B cell (primary cell): ENCODE measurements around the gene FGF18. TPM values are rescaled to one million over a fixed set of nuclear protein-coding genes. Genes with fewer than 3 reads are reported as not detected.

Source experiments
- ATAC-seq: fragments of 200-7000 bp; cut with Tn5 transposase; one replicate; pipeline ENCODE4 v1.10.0; 2021; ENCODE audit warnings: low read depth, mild to moderate bottlenecking, moderate number of reproducible peaks, moderate library complexity
- CTCF ChIA-PET: fragments of 350-600 bp; sonication (Branson Sonifier 250); formaldehyde crosslinking; loops from one replicate; lab custom pipeline; 2021; ENCODE audit warnings: antibody characterized with exemption, inconsistent platforms; lab: Charles Lee
- POLR2A ChIA-PET: fragments of 350-600 bp; sonication (Branson Sonifier 250); formaldehyde crosslinking; loops from one replicate; lab custom pipeline; 2021; ENCODE audit warnings: antibody characterized with exemption; lab: Charles Lee
- DNase-seq: peaks from one replicate; pipeline ENCODE4 v3.0.0; 2013
- H2AFZ ChIP-seq: 2 replicates; pipeline ENCODE4 v1.6.1; 2012; ENCODE audit warnings: mild to moderate bottlenecking, low read depth, low read length; ENCODE audit not compliant: insufficient read depth, poor library complexity, severe bottlenecking
- H3K27ac ChIP-seq, 2 donors: 1 replicate in 1 of 2; 2 replicates in 1 of 2; pipeline ENCODE4 v1.5.1; 2012 to 2013; ENCODE audit warnings: low read length in 2 of 2, mild to moderate bottlenecking in 2 of 2, moderate library complexity in 1 of 2
- H3K27me3 ChIP-seq, 4 experiments: fragments of 200-600 bp in 1 of 4; sonication (generic) in 1 of 4; replicated peaks in 1 of 4; 1 replicate in 2 of 4; 2 replicates in 2 of 4; pipeline versions ENCODE4 v1.6.1 to v1.7.0; 2013 to 2016; ENCODE audit warnings: low read length in 3 of 4, mild to moderate bottlenecking in 2 of 4, mixed read lengths in 1 of 4, moderate library complexity in 1 of 4; ENCODE audit not compliant: insufficient read depth in 4 of 4, control insufficient read depth in 3 of 4; ENCODE audit errors: control extremely low read depth in 1 of 4
- H3K36me3 ChIP-seq, 2 experiments: replicated peaks in 1 of 2; 1 replicate in 1 of 2; 2 replicates in 1 of 2; pipeline versions ENCODE4 v1.6.1 to v1.7.1; 2013; ENCODE audit warnings: low read length in 1 of 2; ENCODE audit not compliant: insufficient read depth in 2 of 2, control insufficient read depth in 1 of 2; ENCODE audit errors: control extremely low read depth in 1 of 2, extremely low read depth in 1 of 2
- H3K4me1 ChIP-seq, 2 donors: fragments of 200-600 bp in 1 of 2; sonication (generic) in 1 of 2; 1 replicate in 1 of 2; 2 replicates in 1 of 2; pipeline versions ENCODE4 v1.5.1 to v1.6.1; 2013 to 2017; ENCODE audit warnings: low read length in 2 of 2; ENCODE audit not compliant: control insufficient read depth in 2 of 2, insufficient read depth in 2 of 2
- H3K4me2 ChIP-seq: replicated peaks from 2 replicates; pipeline ENCODE3; 2012; ENCODE audit warnings: mild to moderate bottlenecking, low read depth, low read length; ENCODE audit not compliant: poor library complexity, severe bottlenecking
- H3K4me3 ChIP-seq, 5 experiments: fragments of 200-600 bp in 1 of 5; sonication (generic) in 1 of 5; 1 replicate in 3 of 5; 2 replicates in 2 of 5; pipeline versions ENCODE4 v1.5.1 to v1.7.0; 2011 to 2016; ENCODE audit warnings: low read length in 4 of 5, mild to moderate bottlenecking in 4 of 5, low read depth in 2 of 5, control low read depth in 1 of 5, moderate library complexity in 1 of 5; ENCODE audit not compliant: insufficient read depth in 1 of 5; ENCODE audit errors: control extremely low read depth in 1 of 5, extremely low read depth in 1 of 5
- H3K79me2 ChIP-seq: fragments of 200-600 bp; sonication (generic); one replicate; pipeline ENCODE4 v1.6.0; 2016; ENCODE audit warnings: low read length; ENCODE audit not compliant: control insufficient read depth, insufficient read depth
- H3K9ac ChIP-seq: fragments of 200-600 bp; sonication (generic); 2 replicates; pipeline ENCODE4 v1.6.1; 2017; ENCODE audit warnings: mild to moderate bottlenecking, low read length, moderate library complexity
- H3K9me3 ChIP-seq, 3 donors: one replicate each; pipeline versions ENCODE4 v1.6.1 to v1.7.1; 2013; ENCODE audit warnings: low read length in 2 of 3; ENCODE audit not compliant: control insufficient read depth in 2 of 3, insufficient read depth in 1 of 3; ENCODE audit errors: control extremely low read depth in 1 of 3
- H4K20me1 ChIP-seq: 2 replicates; pipeline ENCODE4 v1.6.0; 2012; ENCODE audit warnings: mild to moderate bottlenecking, low read length; ENCODE audit not compliant: insufficient read depth, control insufficient read depth, poor library complexity, severe bottlenecking
- H3K27ac Mint-ChIP-seq: one replicate; pipeline ENCODE4 v1.8.0; 2021; ENCODE audit warnings: mixed read lengths
- H3K27me3 Mint-ChIP-seq: one replicate; pipeline ENCODE4 v1.8.0; 2021; ENCODE audit warnings: mixed read lengths
- H3K4me1 Mint-ChIP-seq: one replicate; pipeline ENCODE4 v1.8.0; 2021; ENCODE audit warnings: mixed read lengths
- H3K4me3 Mint-ChIP-seq: one replicate; pipeline ENCODE4 v1.8.0; 2021; ENCODE audit warnings: mixed read lengths
- H3K9me3 Mint-ChIP-seq: one replicate; pipeline ENCODE4 v1.8.0; 2022; ENCODE audit warnings: mixed read lengths; ENCODE audit not compliant: insufficient read depth
- CTCF ChIP-seq: fragments of 200-600 bp; IDR thresholded peaks from one replicate; pipeline ENCODE4 v1.8.0; 2022; ENCODE audit warnings: antibody characterized with exemption, mild to moderate bottlenecking
- EZH2 ChIP-seq: IDR thresholded peaks from 2 replicates; pipeline ENCODE4 v1.6.1; 2012; ENCODE audit warnings: borderline replicate concordance, low read depth, mild to moderate bottlenecking, moderate library complexity, low read length; ENCODE audit not compliant: insufficient read depth, poor library complexity, severe bottlenecking
- WGBS: methylation state at CpG from one replicate; pipeline ENCODE4 v1.1.5; 2013; ENCODE audit warnings: missing lambda C conversion rate; ENCODE audit not compliant: insufficient coverage; 5-methylcytosine and 5-hydroxymethylcytosine counted together
- intact Hi-C: fragments of 100-400 bp; cut with micrococcal nuclease; formaldehyde crosslinking; loops from one replicate; pipeline ENCODE4 v1.10.0; 2022
- polyA plus RNA-seq: library from polyadenylated mRNA; depleted of rRNA; stranded (reverse); fragments of >200 nt; gene quantifications from 2 replicates; pipeline ENCODE4 v1.2.3, GENCODE V29; 2012
- total RNA-seq, 2 donors: library from RNA; stranded (reverse); fragments of 120-200 nt in 1 of 2; gene quantifications; 1 replicate in 1 of 2; 2 replicates in 1 of 2; pipeline versions ENCODE4 v1.2.3 to v1.2.4, GENCODE V29; 2013 to 2022

Gene FGF18
- total and polyA plus RNA-seq, 2 donors (not counting 1 experiment from before 2014, with no cell fraction given): 0.06 to 0.15 TPM

- no peak overlapping the region for H3K9ac ChIP-seq
- peaks cover 0 to 4% (median under 1%) of the 10 kb centered on the region in 4 experiments for H3K27me3 ChIP-seq
- intact Hi-C loops: loop anchor here (10.0 kb wide), 1 partner anchor 811 kb away; no protein-coding TSS in a partner anchor
- H3K36me3 ChIP-seq: no peaks in the 10 kb centered on the region
- no peak overlapping the region for H3K4me3 Mint-ChIP-seq
- no peak overlapping the region for H3K27ac ChIP-seq
- peaks cover 0 to 3% of the 10 kb centered on the region in 2 donors for H3K4me1 ChIP-seq
- no peaks in the 10 kb centered on the region for H3K9me3 Mint-ChIP-seq
- no peak overlapping the region for H3K27ac Mint-ChIP-seq
- DNase-seq: no peak
- H2AFZ ChIP-seq: no peak overlapping the region
- H3K9me3 ChIP-seq: no peaks in the 10 kb centered on the region
- H3K4me1 Mint-ChIP-seq: peaks cover 2% of the 10 kb centered on the region
- peaks cover 31% of the 10 kb centered on the region for H3K27me3 Mint-ChIP-seq
- H4K20me1 ChIP-seq: no peaks in the 10 kb centered on the region
- H3K4me3 ChIP-seq: no peak overlapping the region
- TF ChIP-seq CTCF (no peak), EZH2 (no peak)
- H3K4me2 ChIP-seq: no peak overlapping the region
- CTCF ChIA-PET: interaction anchor here (0.5 to 1.4 kb wide), 2 partner anchors 8 to 1213 kb away, joined by 3 to 5 read pairs; no protein-coding TSS in a partner anchor
- POLR2A ChIA-PET: no interaction called here
- WGBS: 84% methylated on average over 21 of the region's 21 CpGs
- ATAC-seq: no peak
- H3K79me2 ChIP-seq: no peaks in the 10 kb centered on the region
These were observed 64.2 kb downstream of the FGF18 start for GRCh38 chr5:171483551-171484135.

- H3K4me3 ChIP-seq: no peak overlapping the region
- no peaks in the 10 kb centered on the region for H3K36me3 ChIP-seq
- CTCF ChIA-PET: interaction anchor here (0.6 to 1.4 kb wide), 5 partner anchors 8 to 1212 kb away, joined by 3 to 5 read pairs (median 4); no protein-coding TSS in a partner anchor
- 32% methylated on average over 3 of the region's 7 CpGs for WGBS
- H3K9me3 Mint-ChIP-seq: no peaks in the 10 kb centered on the region
- no peak overlapping the region for H2AFZ ChIP-seq
- peaks cover 0 to 4% (median 0%) of the 10 kb centered on the region in 4 experiments for H3K27me3 ChIP-seq
- POLR2A ChIA-PET: no interaction called here
- H3K9ac ChIP-seq: no peak overlapping the region
- H3K27me3 Mint-ChIP-seq: peaks cover 32% of the 10 kb centered on the region
- intact Hi-C loops: loop anchor here (10.0 kb wide), 1 partner anchor 810 kb away; no protein-coding TSS in a partner anchor
- no peak overlapping the region for H3K4me3 Mint-ChIP-seq
- H4K20me1 ChIP-seq: no peaks in the 10 kb centered on the region
- H3K9me3 ChIP-seq: no peaks in the 10 kb centered on the region
- H3K4me2 ChIP-seq: no peak overlapping the region
- H3K79me2 ChIP-seq: no peaks in the 10 kb centered on the region
- H3K4me1 Mint-ChIP-seq: peaks cover 2% of the 10 kb centered on the region
- peaks cover 0 to under 1% of the 10 kb centered on the region in 2 donors for H3K4me1 ChIP-seq
- ATAC-seq (no peak), DNase-seq (peak; percentile 52)
- no peak overlapping the region for H3K27ac Mint-ChIP-seq
- no peak overlapping the region for H3K27ac ChIP-seq
- TF ChIP-seq EZH2 (no peak), CTCF (peak; percentile 76)
These were observed 65.0 kb downstream of the FGF18 start for GRCh38 chr5:171484460-171484899.
